ENCODE data around the gene CRTC1.

DNA sequence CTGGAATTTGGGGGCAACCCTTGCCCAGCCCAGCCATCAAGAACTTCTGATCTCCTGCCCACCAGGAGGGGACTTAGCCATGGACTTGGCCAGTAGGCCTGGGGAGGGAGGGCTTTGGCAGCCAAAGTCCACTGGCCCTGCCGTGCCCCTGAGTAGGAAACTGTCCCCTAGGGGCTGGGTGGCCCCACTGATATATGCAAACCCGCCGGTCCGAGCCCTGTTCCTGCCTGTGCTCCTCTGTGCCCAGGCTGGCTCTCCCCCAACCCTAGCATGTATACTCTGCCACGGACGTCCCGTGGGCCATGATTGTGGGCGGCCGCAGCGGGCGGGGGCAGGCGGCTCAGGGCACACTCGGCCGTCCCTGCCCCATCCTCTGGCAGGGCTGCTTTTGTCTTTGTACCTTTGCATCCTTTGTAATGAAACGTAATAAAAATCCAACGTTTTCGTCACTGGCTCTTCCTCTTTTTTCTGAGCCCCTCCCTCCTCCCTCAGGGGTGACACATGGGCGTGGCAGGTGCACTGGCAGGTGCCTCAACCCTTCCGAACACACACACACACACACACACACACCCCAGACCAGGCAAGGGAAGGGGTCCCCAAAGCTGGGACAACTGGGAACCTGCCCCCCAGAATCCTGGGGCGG, 98.5 kb downstream of the CRTC1 start:
- TF ChIP-seq, protein P1, sequence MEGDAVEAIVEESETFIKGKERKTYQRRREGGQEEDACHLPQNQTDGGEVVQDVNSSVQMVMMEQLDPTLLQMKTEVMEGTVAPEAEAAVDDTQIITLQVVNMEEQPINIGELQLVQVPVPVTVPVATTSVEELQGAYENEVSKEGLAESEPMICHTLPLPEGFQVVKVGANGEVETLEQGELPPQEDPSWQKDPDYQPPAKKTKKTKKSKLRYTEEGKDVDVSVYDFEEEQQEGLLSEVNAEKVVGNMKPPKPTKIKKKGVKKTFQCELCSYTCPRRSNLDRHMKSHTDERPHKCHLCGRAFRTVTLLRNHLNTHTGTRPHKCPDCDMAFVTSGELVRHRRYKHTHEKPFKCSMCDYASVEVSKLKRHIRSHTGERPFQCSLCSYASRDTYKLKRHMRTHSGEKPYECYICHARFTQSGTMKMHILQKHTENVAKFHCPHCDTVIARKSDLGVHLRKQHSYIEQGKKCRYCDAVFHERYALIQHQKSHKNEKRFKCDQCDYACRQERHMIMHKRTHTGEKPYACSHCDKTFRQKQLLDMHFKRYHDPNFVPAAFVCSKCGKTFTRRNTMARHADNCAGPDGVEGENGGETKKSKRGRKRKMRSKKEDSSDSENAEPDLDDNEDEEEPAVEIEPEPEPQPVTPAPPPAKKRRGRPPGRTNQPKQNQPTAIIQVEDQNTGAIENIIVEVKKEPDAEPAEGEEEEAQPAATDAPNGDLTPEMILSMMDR (IDR thresholded peaks at IDR 0.05) = no peak
- no peak for TF ChIP-seq EP300 (IDR thresholded peaks at IDR 0.05)
- no peak for TF ChIP-seq POLR2A (IDR thresholded peaks at IDR 0.05)

Measured in gastroesophageal sphincter (tissue), 3 donors.